Measurements from ENCODE around the gene YOD1.

Gene YOD1

GRCh38 chr1:207024202-207025145, 26.5 kb downstream of the YOD1 start:
- ATAC-seq = no peak

- ATAC-seq = no peak
Measured at GRCh38 chr1:207022996-207023679, 27.9 kb downstream of the YOD1 start.

- no peak for ATAC-seq
Measured at GRCh38 chr1:207021876-207022596, 29.0 kb downstream of the YOD1 start.

GRCh38 chr1:207021139-207021861, 29.7 kb downstream of the YOD1 start:
- no peak for ATAC-seq

GRCh38 chr1:207020709-207021107, 30.3 kb downstream of the YOD1 start:
- ATAC-seq = no peak

- ATAC-seq = no peak
Measured at GRCh38 chr1:207020065-207020708, 30.8 kb downstream of the YOD1 start.

- no peak for ATAC-seq
Measured at GRCh38 chr1:207019661-207020060, 31.3 kb downstream of the YOD1 start.

GRCh38 chr1:207019161-207019560, 31.8 kb downstream of the YOD1 start:
- no peak for ATAC-seq

GRCh38 chr1:207018707-207019106, 32.3 kb downstream of the YOD1 start:
- ATAC-seq = no peak

GRCh38 chr1:207017615-207018559, 33.1 kb downstream of the YOD1 start:
- no peak for ATAC-seq

- peak; percentile 21 to 38 for ATAC-seq
Measured at GRCh38 chr1:207015791-207016190, 35.2 kb downstream of the YOD1 start.

- no peak for ATAC-seq
Measured at GRCh38 chr1:207014728-207015127, 36.3 kb downstream of the YOD1 start.

GRCh38 chr1:207013321-207014085, 37.5 kb downstream of the YOD1 start:
- no peak for ATAC-seq

- no peak for ATAC-seq
Measured at GRCh38 chr1:207010726-207011125, 40.3 kb downstream of the YOD1 start.

GRCh38 chr1:207009945-207010344, 41.1 kb downstream of the YOD1 start:
- ATAC-seq = no peak

- ATAC-seq = no peak
Measured at GRCh38 chr1:207009182-207009850, 41.7 kb downstream of the YOD1 start.

- ATAC-seq = no peak
Measured at GRCh38 chr1:207007352-207008033, 43.5 kb downstream of the YOD1 start.

GRCh38 chr1:207006914-207007313, 44.1 kb downstream of the YOD1 start:
- ATAC-seq = no peak

GRCh38 chr1:207006083-207006482, 44.9 kb downstream of the YOD1 start:
- no peak for ATAC-seq

Data from activated CD4-positive, CD25-positive, alpha-beta regulatory T cell treated with anti-CD3 and anti-CD28 coated beads, Interleukin-2, amount 50 U/mL, for 24 hours (primary cell).